CD4-positive, alpha-beta T cell treated with Interleukin-6 at 100 ng/mL for 8 hours (primary cell): Measurements from ENCODE around the gene PLOD1.
"Not testable (repeated sequence)": the region's sequence is repeated elsewhere in the genome, so short reads cannot be mapped to it uniquely, and the experiment has no call there.

ENCODE experiments used
- DNase-seq: peaks from one replicate; pipeline ENCODE4 v3.0.0-alpha.2; 2020; ENCODE audit warnings: mixed read lengths, low spot score

The PLOD1 gene

DNA sequence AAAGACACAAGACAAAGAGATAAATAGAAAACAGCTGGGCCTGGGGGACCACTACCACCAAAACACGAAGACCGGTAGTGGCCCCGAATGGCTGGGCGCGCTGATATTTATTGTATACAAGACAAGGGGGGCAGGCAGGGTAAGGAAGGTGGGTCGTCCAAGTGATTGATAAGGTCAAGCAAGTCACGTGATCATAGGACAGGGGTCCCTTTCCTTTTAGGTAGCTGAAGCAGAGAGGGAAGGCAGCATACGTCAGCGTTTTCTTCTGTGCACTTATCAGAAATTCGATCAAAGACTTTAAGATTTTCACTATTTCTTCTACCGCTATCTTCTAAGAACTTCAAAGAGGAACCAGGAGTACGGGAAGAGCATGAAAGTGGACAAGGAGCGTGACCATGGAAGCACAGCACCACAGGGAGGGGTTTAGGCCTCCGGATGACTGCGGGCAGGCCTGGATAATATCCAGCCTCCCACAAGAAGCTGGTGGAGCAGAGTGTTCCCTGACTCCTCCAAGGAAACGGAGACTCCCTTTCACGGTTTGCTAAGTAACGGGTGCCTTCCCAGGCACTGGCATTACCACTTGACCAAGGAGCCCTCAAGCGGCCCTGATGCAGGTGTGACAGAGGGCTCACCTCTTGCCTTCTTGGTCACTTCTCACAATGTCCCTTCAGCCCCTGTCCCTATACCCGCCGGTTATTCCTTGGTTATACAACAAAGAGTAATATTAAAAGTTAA, 21.9 kb upstream of the PLOD1 start:
- DNase-seq, result not testable (repeated sequence)

- DNase-seq, result no peak
These were observed 21.2 kb upstream of the PLOD1 start for GRCh38 chr1:11913291-11913690.

DNA sequence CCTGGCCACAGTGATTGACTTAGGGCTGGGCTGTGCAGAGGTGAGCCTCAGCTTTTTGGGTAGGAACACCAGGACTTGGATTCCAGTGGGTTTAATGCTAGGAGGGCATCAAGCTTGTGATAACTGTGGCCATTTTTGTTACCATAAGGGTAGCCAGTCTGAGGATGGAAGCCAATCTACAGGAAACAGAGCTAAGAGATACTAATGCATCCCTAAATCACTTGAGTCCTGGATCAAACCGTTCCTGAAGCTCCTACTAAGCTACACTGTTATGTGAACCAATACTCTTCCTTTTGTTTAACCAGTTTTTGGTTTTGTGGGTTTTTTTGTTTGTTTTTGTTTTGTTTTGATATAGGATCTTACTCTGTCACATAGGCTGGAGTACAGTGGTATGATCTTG, 20.5 kb upstream of the PLOD1 start:
- no peak for DNase-seq

DNA sequence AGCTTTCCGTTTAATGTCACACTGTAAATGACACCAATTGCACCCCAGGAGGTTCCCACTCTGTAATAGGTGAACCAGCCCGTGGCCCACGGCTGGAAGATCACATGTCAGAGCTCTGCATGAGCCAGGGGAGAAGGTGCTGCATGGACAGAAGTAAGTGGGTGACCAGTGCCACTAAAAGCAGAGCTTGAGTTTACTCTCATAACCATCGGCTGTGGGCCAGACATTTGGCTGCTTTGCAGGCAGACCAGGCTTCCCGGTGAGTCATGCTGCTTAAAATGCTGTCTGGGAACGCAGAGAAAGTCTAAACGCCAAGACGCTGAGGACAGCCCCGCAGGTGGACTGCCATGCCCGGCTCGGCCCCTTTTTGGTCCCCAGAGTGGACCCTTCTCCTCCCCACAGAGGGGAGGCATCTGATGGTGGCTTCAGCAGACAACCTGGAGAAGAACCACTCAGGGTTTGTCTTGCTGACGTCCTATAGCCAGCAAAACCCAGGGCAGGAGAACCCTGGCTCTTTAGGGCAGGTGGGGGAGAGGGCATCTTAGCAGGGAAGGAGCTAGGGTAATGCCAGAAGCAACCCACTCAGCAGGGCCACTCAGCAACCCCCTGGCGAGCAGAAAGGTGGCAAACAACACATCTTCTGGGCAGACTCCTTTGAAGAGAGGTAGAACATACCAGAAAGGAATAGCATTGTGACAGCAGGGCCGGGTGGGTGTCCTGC, 15.6 kb upstream of the PLOD1 start:
- no peak for DNase-seq

DNA sequence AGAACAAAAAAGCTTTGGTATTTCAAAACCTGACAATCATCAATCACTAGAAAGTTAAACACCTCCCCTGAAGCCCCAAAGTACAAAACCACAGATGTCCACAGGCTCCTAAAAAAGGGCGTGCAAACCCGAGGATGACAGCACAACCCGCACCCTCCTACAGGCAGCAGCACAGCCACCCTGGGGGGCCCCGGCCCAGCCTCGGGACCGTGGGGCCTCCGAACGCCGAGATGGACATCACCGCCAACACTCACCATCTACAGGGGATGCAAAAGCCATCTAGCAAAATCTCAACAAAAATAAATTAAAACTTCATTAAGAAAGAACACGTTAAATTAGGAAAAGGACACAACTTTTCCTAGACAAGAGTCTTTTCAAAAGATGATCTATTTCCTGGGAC, 14.9 kb upstream of the PLOD1 start:
- no peak for DNase-seq

GRCh38 chr1:11920239-11920903, 14.1 kb upstream of the PLOD1 start:
- DNase-seq, result no peak

DNA sequence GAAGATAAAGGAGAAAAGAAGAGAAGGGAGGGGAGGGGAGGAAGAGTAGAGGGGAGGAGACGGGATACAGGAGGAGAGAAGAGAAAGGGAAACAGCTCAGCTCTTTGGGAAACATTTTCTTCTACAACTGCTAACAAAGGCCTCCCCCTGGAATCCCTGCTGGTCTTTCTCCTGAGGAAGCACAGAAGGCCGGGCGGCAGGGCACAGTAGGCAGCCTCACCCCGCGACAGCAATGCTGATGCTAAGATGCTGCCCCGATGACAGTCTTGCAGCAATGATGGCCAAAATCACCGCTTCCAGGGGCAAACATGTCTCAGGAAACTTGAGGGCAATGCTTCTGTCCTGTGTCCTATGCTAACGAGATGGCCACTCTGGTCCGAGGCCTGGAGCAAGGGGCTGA, 13.5 kb upstream of the PLOD1 start:
- no peak for DNase-seq

- no peak for DNase-seq
These were observed 11.3 kb upstream of the PLOD1 start for GRCh38 chr1:11923069-11923826.

DNA sequence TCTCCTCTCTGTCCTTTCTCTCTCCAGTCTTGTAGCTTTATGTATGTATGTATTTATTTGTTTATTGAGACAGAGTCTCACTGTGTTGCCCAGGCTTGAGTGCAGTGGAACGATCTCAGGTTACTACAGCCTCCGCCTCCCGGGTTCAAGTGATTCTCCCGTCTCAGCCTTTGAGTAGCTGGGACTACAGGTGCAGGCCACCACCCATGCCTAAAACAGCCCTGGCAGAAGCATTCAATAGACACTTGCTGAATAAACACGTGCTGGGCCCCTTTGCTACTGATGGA, 10.7 kb upstream of the PLOD1 start:
- DNase-seq, result no peak

DNA sequence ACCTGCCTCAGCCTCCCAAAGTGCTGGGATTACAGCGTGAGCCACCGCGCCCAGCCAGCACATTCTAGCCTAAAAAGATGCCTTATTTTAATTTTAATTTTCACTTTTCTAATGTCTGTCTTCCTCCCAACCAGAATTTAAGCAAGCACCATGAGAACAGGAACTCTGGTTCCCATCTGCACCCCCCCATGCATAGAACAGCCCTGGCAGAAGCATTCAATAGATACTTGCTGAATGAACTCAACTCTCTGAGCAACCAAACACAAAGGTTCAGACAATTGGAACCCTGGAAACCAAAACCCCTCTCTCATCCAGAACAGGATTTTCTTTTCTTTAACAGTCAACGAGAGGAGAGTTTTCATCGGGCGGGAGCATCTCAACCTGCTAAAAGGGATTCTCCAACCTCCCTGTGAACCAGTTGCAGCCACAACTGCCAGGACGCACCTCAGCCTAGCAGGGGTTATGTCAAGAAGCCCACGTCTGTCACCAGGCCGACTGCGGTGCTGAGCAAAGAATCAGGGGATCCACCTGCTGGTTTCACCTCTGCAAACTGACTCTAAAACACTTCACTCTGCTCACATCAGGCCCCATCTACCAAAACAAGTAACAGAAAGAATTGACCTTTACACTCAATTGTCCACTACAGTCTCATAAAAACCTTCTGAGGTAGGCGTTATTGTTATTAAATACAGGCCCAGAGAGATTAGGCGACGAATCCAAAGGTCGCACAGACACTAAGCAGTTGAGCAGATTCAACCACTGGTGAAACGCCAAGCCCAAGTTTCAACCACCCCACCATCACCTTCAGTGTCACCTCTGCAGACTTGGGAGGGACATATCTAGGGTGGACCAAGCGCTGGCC, 10.0 kb upstream of the PLOD1 start:
- no peak for DNase-seq

DNA sequence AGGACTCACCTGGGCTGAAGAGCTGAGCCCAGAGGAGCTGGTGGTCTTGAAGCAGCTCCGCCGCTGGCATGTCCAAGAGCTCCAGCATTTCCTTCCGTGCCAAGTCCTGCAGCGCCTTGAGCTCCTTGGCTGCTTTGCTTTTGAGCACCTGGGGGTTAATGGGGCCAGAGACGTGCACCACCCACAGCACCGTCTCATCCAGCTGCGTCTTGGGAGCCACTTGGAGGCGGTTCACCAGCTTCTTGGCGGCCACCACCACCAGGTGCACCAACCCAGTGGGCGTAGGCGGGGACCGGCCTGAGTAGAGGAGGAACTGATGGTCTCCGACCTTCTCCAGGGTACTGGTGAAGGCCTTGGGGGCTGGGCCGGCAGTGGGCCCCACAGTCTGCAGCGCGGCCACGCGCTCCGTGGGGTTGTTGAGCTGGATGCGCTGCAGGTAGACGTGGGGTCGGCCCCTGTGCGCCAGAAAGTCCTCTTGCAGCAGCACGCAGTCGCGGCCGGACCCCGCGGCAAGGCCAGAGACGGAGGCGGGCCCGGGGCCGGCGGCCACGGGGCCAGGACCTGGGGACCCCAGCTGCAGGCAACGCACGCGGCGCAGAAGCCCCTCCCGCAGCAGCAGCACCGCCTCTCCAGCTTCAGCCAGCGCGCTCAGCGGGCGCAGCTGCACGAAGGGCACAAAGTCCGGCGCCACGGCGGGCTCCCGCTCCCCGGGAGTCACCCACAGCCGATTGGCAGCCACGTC, 9.2 kb upstream of the PLOD1 start:
- not testable (repeated sequence) for DNase-seq

DNA sequence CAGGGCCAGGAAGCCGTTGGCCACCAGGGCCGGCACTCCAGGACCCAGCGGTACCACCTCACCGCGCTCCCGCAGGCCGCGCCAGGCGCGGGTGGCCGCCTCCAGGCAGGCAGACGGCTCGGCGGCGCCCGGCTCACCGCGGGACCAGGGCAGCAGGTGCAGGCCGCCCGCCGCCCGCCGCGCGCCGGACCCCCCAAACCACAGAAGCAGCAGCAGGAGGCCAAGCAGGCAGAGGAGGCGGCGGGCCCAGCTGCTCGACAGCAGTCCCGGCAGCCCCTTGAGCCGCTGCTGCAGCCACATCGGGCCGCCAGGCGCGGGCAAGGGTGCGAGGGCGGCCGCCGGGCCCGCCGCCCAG, 8.6 kb upstream of the PLOD1 start:
- no peak for DNase-seq

GRCh38 chr1:11927866-11928592, 6.5 kb upstream of the PLOD1 start:
- DNase-seq, result no peak

DNA sequence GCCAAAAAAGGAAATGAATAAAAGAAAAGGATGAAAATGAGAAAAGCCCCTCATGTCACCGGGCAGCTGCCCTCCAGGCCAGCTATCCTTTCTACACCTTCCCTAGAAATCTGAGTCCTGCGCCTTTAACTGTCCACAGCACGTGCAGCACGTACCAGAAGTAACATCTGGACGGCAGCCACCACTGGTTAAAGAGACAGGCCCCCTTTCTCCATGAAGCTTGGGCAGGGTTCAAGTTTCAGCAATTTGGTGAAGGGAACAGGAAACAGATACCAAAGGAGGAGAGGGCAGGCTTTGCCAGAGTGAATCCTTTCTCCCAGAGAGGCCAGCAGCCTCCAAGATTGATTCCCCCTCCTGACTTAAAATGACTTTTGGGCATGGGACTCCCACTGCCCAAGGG, 4.7 kb upstream of the PLOD1 start:
- no peak for DNase-seq

DNA sequence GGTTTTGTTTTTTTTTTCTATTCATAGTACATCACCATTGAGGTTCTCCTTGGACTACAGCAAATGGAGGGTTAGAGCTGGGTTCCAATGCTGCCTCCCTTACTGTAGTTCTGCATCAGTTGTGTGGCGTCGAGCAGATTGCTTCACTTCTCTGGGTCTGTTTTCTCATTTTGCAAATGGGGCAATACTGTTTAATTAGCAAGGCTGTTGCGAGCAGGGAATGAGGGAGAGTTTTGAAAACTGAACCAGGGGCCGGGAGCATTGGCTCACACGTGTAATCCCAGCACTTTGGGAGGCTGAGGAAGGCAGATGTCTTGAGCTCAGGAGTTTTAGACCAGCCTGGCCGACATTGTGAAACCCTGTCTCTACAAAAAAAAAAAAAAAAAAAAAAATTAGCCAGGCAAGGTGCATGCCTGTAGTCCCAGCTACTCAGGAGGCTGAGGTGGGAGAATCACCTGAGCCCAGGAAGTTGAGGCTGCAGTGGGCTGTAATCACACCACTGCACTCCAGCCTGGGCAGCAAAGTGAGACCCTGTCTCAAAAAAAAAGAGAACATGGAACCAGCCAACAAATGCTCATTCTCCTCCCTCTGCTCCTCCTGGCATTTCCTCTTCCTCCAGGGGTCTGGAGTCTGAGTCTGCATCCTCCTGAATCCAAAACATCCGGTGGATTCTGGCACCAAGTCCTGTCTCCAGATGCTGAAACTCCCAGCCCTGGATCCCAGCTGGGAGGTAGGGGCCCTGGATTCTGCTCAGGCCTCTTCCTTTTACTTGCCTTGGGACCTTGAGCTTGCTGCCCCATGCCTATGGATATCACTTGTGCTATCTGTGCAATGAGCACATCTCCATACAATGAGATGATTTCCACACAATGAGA, 3.7 kb upstream of the PLOD1 start:
- no peak for DNase-seq

GRCh38 chr1:11931845-11932244, 2.7 kb upstream of the PLOD1 start:
- no peak for DNase-seq

- DNase-seq, result no peak
These were observed 518 bp downstream of the PLOD1 start for GRCh38 chr1:11935057-11935412.

GRCh38 chr1:11935733-11936132, 1.2 kb downstream of the PLOD1 start:
- not testable (repeated sequence) for DNase-seq

DNA sequence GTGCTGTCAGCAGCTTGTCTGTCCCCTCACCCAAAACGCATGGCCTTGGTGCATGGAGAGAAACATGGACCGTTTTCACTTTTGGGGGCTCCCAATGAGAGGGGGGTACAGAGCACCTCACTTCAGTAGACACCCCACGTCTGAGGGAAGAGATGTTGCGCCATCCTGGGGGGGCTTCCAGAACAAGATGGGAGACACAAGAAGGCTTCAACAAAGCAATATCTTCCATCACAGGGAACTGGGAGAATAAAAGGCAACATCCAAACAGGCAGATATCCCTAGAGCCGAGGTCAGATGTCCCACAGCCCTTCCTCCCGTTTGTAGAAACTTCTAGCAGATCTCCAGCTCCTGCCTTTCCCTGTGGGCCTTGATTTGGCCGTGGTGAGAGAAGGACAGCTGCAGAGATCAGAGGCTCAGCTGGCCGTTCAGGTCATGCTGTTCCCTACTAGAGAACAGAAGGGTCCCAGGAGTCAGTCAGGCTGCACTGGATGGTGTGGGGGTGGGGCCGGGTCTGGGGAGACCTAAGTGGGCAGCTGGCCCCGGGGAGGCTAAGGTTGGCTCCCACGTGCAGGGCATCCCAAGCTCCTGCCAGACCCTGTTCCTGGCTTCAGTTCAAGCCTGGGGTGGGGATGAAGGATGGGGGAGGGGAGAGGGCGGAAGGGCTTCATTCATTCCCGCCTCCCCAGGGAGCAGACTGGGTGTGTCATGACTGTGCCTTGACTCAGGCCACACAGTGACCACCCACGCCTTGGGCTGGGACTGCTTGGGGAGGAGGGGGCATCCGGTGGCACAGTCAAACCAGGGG, 4.4 kb downstream of the PLOD1 start:
- DNase-seq, result no peak
